Stimulated activated naive CD4-positive, alpha-beta T cell treated with Interleukin-2 at 50 U/mL for 16 hours (primary cell): Measurements from ENCODE around the gene MFAP4.
"Not testable (repeated sequence)": the region's sequence is repeated elsewhere in the genome, so short reads cannot be mapped to it uniquely, and the experiment has no call there.

ENCODE experiments used
- DNase-seq: peaks from one replicate; lab custom pipeline; 2025; lab: John Stamatoyannopoulos, UW

Gene MFAP4

GRCh38 chr17:19370493-19370960 is 16.5 kb downstream of the MFAP4 start:
- no peak for DNase-seq

GRCh38 chr17:19369846-19370492 is 17.0 kb downstream of the MFAP4 start:
- DNase-seq, result no peak

GRCh38 chr17:19369107-19369778 is 17.7 kb downstream of the MFAP4 start:
- no peak for DNase-seq

DNA sequence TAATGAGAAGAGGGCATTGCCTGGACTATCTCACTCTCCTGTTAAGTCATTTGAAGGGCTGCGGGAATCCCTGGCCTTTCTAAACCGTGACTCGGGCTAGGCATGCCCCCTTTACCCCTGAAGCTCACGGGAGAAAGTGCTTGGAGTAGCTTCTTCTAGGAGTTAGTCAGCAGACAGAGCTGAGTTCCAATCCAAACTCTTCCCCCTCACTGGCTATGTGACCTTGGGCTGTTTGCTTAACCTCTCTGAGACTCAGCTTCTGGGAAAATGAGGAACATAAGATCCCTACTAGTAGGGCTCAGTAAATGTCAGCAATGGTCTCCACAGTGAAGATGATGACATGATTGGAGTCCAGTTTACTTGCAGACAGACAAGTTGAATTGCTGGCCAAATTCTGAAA is 18.8 kb downstream of the MFAP4 start:
- no peak for DNase-seq

DNA sequence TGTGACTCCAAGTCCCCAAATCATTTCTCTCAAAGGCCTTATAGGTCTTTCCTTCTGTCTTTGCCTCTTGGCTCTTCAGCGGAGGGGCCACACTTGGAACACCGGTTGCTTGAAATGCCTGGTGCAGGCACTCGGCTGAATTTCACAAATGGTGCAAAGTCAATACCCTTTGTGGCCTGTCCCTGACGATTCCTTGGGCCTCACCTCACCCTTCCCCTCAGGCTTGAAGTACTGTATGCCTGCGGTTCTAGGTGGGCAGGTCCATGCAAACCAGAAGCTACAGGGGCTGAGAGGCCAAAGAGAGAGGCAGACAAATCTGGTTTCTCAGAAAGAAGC is 20.4 kb downstream of the MFAP4 start:
- no peak for DNase-seq

DNA sequence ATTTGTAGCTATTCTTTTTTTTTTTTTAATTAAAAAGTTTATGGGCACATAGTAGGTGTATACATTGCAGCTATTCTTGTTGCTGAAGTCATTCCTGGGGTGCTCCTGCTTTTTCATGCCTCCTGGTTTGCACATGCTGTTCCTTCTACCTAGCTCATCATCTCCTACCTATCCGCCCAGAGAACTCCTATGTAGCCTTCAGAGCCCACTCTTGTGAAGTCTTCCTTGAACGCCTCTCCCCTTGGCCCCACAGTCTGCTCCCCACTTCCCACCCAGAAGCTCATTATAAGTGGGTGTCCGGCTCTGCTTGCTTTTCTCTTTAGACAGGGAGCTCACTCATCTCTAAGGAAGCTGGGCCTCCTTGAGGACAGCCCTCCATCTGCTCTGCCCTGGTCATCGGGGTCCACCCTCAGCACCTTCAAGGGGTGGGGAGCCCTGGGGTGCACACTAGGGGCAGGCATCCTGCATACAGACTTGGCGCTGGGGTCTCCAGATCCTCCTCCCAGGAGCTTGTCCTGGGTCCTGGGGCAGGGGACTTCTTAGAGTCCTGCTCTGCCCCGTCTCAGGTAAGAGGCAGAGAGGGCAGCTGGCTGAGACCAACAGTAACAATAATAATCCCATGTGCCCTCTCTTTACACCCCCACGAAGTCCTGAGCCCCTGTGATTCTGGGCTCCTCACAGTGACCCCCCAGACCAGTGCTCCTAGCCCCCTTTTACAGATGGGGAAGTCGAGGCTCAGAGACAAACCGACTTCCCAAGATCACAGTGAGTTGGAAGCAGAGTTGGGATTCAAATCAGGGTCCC is 21.0 kb downstream of the MFAP4 start:
- no peak for DNase-seq

DNA sequence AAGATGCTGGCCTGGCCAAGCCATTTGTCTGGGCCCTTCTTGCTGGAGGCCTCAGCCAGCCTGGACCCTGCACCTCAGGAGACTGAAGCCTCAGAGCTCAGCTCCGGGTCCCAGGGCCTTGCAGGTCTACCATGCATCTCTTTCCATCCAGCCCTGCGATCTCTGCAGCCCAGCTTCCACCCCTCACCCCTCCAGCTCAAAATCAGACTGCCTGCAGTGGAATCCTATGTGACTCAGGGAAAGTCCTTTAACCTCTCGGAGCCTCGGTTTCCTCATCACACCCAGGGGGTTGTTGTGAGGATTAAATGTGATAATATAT is 21.5 kb downstream of the MFAP4 start:
- DNase-seq, result no peak

- no peak for DNase-seq
Observed at GRCh38 chr17:19364699-19365498, 22.1 kb downstream of the MFAP4 start.

DNA sequence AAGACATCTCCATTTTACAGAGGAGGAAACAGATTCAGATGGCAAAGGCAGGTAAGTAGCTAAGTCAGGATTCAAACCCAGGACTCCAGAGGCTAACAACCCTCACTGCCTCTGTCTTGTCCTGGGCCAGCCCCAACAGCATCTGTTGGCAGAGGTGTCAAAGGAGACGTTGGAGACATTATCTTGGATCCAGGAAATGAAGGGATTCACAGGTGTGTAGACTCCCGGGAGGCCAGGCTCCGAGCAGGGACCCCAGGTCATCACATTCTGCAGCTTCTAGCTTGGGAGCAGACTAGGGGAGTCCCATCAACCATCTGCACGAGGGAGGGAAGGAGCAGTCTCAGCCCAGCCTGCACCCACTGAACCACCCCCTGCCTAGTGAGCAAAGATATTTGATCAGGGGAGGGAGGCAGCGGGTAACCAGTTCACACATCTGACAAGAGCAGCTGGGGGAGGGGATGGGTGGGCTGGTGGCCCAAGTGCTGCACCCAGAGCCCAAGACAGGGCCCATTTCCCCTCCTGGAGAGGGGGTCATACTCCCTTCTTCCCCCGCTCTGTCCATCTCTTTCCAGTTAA is 23.4 kb downstream of the MFAP4 start:
- no peak for DNase-seq

GRCh38 chr17:19363114-19363438 is 23.9 kb downstream of the MFAP4 start:
- DNase-seq, result no peak

GRCh38 chr17:19362277-19363113 is 24.5 kb downstream of the MFAP4 start, which contains the start of gene B9D1:
B9D1 (minus strand) TSS chr17:19362723; CDS start chr17:19362569, 154 bp downstream.
- peak; percentile 85 for DNase-seq

- no peak for DNase-seq
Observed at GRCh38 chr17:19361944-19362276, 25.1 kb downstream of the MFAP4 start.

- no peak for DNase-seq
Observed at GRCh38 chr17:19361326-19361725, 25.7 kb downstream of the MFAP4 start.

DNA sequence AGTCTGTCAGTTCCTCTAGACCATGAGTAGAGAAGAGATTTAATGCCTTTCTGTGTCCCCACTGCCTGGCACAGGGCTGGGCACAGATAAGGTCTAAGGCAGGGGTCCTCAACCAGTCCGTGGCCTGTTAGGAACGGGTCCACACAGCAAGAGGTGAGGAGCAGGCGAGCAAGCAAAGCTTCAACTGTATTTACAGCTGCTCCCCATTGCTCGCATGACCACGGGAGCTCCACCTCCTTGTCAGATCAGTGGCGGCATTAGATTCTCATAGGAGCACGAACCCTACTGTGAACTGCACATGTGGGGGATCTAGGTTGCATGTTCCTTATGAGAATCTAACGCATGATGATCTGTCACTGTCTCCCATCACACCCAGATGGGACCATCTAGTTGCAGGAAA is 26.2 kb downstream of the MFAP4 start:
- DNase-seq, result no peak

GRCh38 chr17:19359856-19360255 is 27.1 kb downstream of the MFAP4 start:
- no peak for DNase-seq

- DNase-seq, result no peak
Observed at GRCh38 chr17:19359151-19359550, 27.8 kb downstream of the MFAP4 start.

DNA sequence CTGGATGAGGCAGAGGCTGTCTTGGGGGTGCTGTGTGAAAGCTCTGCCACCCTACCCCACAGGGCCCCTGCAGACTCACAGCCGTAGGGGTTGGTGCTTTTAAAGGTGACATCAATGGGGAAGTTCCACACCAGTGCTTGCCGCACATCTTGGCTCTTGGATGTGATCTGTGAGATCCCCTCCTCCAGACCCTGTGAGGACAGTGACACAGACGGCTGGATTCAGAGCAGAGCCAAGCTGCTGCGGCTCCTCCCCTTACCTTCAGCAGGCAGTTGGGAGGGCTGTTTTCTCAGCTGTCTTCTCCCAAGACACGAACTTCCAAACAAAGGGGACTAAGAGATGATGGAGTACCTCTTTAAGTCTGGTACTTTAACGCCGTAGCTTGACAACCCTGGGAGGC is 29.2 kb downstream of the MFAP4 start:
- no peak for DNase-seq

DNA sequence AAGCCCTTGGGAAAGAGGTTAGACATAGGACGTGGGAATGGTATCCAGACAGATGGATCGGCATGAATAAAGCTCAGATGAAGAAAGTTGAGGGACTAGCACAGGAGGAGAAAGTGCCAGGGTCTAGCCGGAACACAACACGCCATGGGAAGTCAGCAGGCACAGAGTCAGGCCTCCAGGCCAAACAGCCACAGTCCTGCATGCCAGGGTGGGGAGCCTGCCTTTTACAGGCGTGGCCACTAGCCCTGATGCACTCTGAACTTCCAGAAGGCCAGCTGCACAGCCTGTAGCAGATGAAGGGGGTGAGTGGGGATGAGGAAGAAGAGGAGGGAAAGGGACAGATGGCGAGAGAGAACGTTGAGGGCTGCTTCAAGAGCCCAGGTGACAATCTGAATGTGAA is 29.6 kb downstream of the MFAP4 start:
- DNase-seq, result no peak

GRCh38 chr17:19354748-19355147 is 32.2 kb downstream of the MFAP4 start:
- DNase-seq, result no peak

GRCh38 chr17:19353401-19353800 is 33.6 kb downstream of the MFAP4 start:
- not testable (repeated sequence) for DNase-seq

GRCh38 chr17:19348806-19349205 is 38.2 kb downstream of the MFAP4 start:
- DNase-seq, result no peak
